PC-9 (cell line): Measurements from ENCODE around the gene OR52J3. TPM values are rescaled to one million over a fixed set of nuclear protein-coding genes. Genes with fewer than 3 reads are reported as not detected.

Source experiments
- BruUV-seq: library from RNA; stranded (reverse); fragments of 400-500 nt; replicated peaks from 2 replicates; lab custom pipeline; 2021; lab: Mats Ljungman, UMichigan
- CTCF ChIA-PET: fragments of 300-600 bp; sonication (Branson Sonifier 250); formaldehyde crosslinking; loops from one replicate; lab custom pipeline; 2022; ENCODE audit warnings: antibody characterized with exemption; lab: Charles Lee
- POLR2A ChIA-PET: fragments of 300-600 bp; sonication (Branson Sonifier 250); formaldehyde crosslinking; loops from one replicate; lab custom pipeline; 2022; ENCODE audit warnings: antibody characterized with exemption; ENCODE audit not compliant: unreplicated experiment; lab: Charles Lee
- DNase-seq, 2 experiments: peaks; one replicate each; pipeline versions ENCODE4 v3.0.0 to v3.0.0-alpha.2; 2015 to 2022; ENCODE audit warnings: mixed read lengths in 1 of 2
- H2AFZ ChIP-seq: fragments of 200-600 bp; sonication (generic); 2 replicates; pipeline ENCODE4 v1.8.1; 2017; ENCODE audit warnings: antibody characterized with exemption
- H3F3A ChIP-seq: fragments of 200-600 bp; sonication (generic); 2 replicates; pipeline ENCODE4 v1.8.1; 2017; ENCODE audit warnings: antibody characterized with exemption, mild to moderate bottlenecking, low read depth; ENCODE audit not compliant: insufficient read depth
- H3K27ac ChIP-seq: fragments of 200-600 bp; sonication (generic); 2 replicates; pipeline ENCODE4 v1.6.1; 2016; ENCODE audit warnings: mixed run types
- H3K27me3 ChIP-seq: fragments of 200-600 bp; sonication (generic); 2 replicates; pipeline ENCODE4 v1.6.1; 2016; ENCODE audit warnings: low read depth, mixed run types; ENCODE audit not compliant: insufficient read depth
- H3K36me3 ChIP-seq: fragments of 200-600 bp; sonication (generic); 2 replicates; pipeline ENCODE4 v1.6.1; 2016; ENCODE audit warnings: low read depth, mixed run types
- H3K4me1 ChIP-seq: fragments of 200-600 bp; sonication (generic); replicated peaks from 2 replicates; pipeline ENCODE4 v1.6.1; 2016; ENCODE audit warnings: mixed run types; ENCODE audit not compliant: insufficient read depth
- H3K4me2 ChIP-seq: fragments of 200-600 bp; sonication (generic); 2 replicates; pipeline ENCODE4 v1.6.1; 2017; ENCODE audit warnings: mixed run types
- H3K4me3 ChIP-seq: fragments of 200-600 bp; sonication (generic); 2 replicates; pipeline ENCODE4 v1.6.1; 2016; ENCODE audit warnings: mixed run types
- H3K79me2 ChIP-seq: fragments of 200-600 bp; sonication (generic); 2 replicates; pipeline ENCODE4 v1.6.1; 2017; ENCODE audit warnings: low read depth, mixed run types
- H3K9me2 ChIP-seq: fragments of 200-600 bp; sonication (generic); 2 replicates; pipeline ENCODE4 v1.8.1; 2017; ENCODE audit warnings: mild to moderate bottlenecking; ENCODE audit not compliant: insufficient read depth
- H3K9me3 ChIP-seq: fragments of 200-600 bp; sonication (generic); 2 replicates; pipeline ENCODE4 v1.8.1; 2016; ENCODE audit warnings: low read depth; ENCODE audit not compliant: insufficient read depth
- H4K20me1 ChIP-seq: fragments of 200-600 bp; sonication (generic); 2 replicates; pipeline ENCODE4 v1.8.1; 2017; ENCODE audit not compliant: insufficient read depth
- CTCF ChIP-seq: fragments of 200-600 bp; sonication (generic); conservative IDR thresholded peaks from 2 replicates; pipeline ENCODE4 v1.6.1; 2017; ENCODE audit warnings: mixed run types, antibody characterized with exemption, mild to moderate bottlenecking, moderate library complexity
- EZH2 ChIP-seq: fragments of 200-600 bp; sonication (generic); IDR thresholded peaks from 2 replicates; pipeline ENCODE4 v1.8.0; 2017; ENCODE audit warnings: antibody characterized with exemption, low read depth
- intact Hi-C: fragments of 100-400 bp; cut with micrococcal nuclease; formaldehyde crosslinking; loops from one replicate; pipeline ENCODE4 v1.10.0; 2022; ENCODE audit not compliant: unreplicated experiment
- total RNA-seq: library from RNA; stranded (reverse); gene quantifications from 2 replicates; pipeline ENCODE4 v1.2.3, GENCODE V29; 2021

Gene OR52J3
- total RNA-seq, 1 experiment from 2014 or later = not detected

- no peak overlapping the region for H2AFZ ChIP-seq
- DNase-seq = no peak
Observed at GRCh38 chr11:5071799-5072198, 25.5 kb downstream of the OR52J3 start.

GRCh38 chr11:5081405-5081804 is 35.1 kb downstream of the OR52J3 start:
- Histone ChIP-seq H3K27ac (no peak overlapping the region), H3K4me1 (no peaks in the 10 kb centered on the region), H4K20me1 (no peaks in the 10 kb centered on the region), H3K9me2 (no peaks in the 10 kb centered on the region), H3F3A (no peaks in the 10 kb centered on the region), H3K27me3 (no peaks in the 10 kb centered on the region), H3K4me2 (no peak overlapping the region), H3K79me2 (no peaks in the 10 kb centered on the region), H3K36me3 (no peaks in the 10 kb centered on the region), H3K9me3 (no peaks in the 10 kb centered on the region), H3K4me3 (no peak overlapping the region), H2AFZ (no peak overlapping the region)
- no peak for TF ChIP-seq CTCF
- TF ChIP-seq EZH2 = no peak
- intact Hi-C loops = no loop called here
- BruUV-seq = no TSS peak
- ChIA-PET CTCF (no interaction called here), POLR2A (no interaction called here)
- DNase-seq = no peak

More at GRCh38 chr11:5071799-5072198, 25.5 kb downstream of the OR52J3 start:
- Histone ChIP-seq H3K9me2 (no peaks in the 10 kb centered on the region), H3K36me3 (no peaks in the 10 kb centered on the region), H3K27me3 (no peaks in the 10 kb centered on the region), H4K20me1 (no peaks in the 10 kb centered on the region), H3K9me3 (no peaks in the 10 kb centered on the region), H3K79me2 (no peaks in the 10 kb centered on the region), H3K27ac (no peak overlapping the region), H3K4me1 (no peaks in the 10 kb centered on the region), H3K4me2 (no peak overlapping the region), H3K4me3 (no peak overlapping the region), H3F3A (no peaks in the 10 kb centered on the region)
- no TSS peak for BruUV-seq
- intact Hi-C loops = no loop called here
- POLR2A ChIA-PET = no interaction called here
- CTCF ChIA-PET = no interaction called here
- TF ChIP-seq EZH2 (no peak), CTCF (no peak)

- Histone ChIP-seq H3F3A (no peaks in the 10 kb centered on the region), H3K79me2 (no peaks in the 10 kb centered on the region), H3K4me2 (no peak overlapping the region), H3K9me2 (no peaks in the 10 kb centered on the region), H3K4me1 (no peaks in the 10 kb centered on the region), H4K20me1 (no peaks in the 10 kb centered on the region), H3K27me3 (no peaks in the 10 kb centered on the region), H2AFZ (no peak overlapping the region), H3K27ac (no peak overlapping the region), H3K36me3 (no peaks in the 10 kb centered on the region), H3K4me3 (no peak overlapping the region), H3K9me3 (no peaks in the 10 kb centered on the region)
- intact Hi-C loops = no loop called here
- BruUV-seq = no TSS peak
- no peak for DNase-seq
- CTCF ChIA-PET = no interaction called here
- no peak for TF ChIP-seq EZH2
- no peak for TF ChIP-seq CTCF
- POLR2A ChIA-PET = no interaction called here
Observed at GRCh38 chr11:5083602-5084001, 37.3 kb downstream of the OR52J3 start.
